Vagina (tissue), 2 donors: ENCODE data around the gene CCT6B. TPM values are rescaled to one million over a fixed set of nuclear protein-coding genes. Genes with fewer than 3 reads are reported as not detected.

Source experiments
- DNase-seq, 2 donors: peaks; one replicate each; pipeline ENCODE4 v3.0.0-alpha.2; 2017; ENCODE audit errors: extremely low spot score in 2 of 2
- H3K27ac ChIP-seq: fragments of 200-600 bp; sonication (generic); one replicate; pipeline ENCODE4 v1.5.1; 2019
- H3K27me3 ChIP-seq: fragments of 200-600 bp; sonication (generic); one replicate; pipeline ENCODE4 v1.5.1; 2019
- H3K36me3 ChIP-seq, 2 donors: fragments of 200-600 bp; sonication (generic); one replicate each; pipeline ENCODE4 v1.5.1; 2017 to 2019
- H3K4me1 ChIP-seq: fragments of 200-600 bp; sonication (generic); one replicate; pipeline ENCODE4 v1.5.1; 2019
- H3K4me3 ChIP-seq, 2 donors: fragments of 200-600 bp; sonication (generic); 1 replicate in 1 of 2; 2 replicates in 1 of 2; pipeline ENCODE4 v1.5.1; 2016 to 2019
- H3K9me3 ChIP-seq: fragments of 200-600 bp; sonication (generic); one replicate; pipeline ENCODE4 v1.5.1; 2019
- CTCF ChIP-seq, 3 experiments: fragments of 450-650 bp in 2 of 3; fragments of 200-600 bp in 1 of 3; sonication (generic) in 1 of 3; IDR thresholded peaks; one replicate each; pipeline ENCODE4 v1.5.1; 2017 to 2019; ENCODE audit warnings: antibody characterized with exemption in 3 of 3, mild to moderate bottlenecking in 2 of 3, moderate library complexity in 2 of 3
- POLR2A ChIP-seq, 2 donors: fragments of 450-650 bp; IDR thresholded peaks; one replicate each; pipeline ENCODE4 v1.6.1; 2017; ENCODE audit warnings: antibody characterized with exemption in 2 of 2, mild to moderate bottlenecking in 2 of 2, moderate library complexity in 2 of 2
- POLR2AphosphoS5 ChIP-seq, 2 donors: sonication (generic); formaldehyde crosslinking; IDR thresholded peaks; one replicate each; pipeline ENCODE4 v1.9.0; 2017; ENCODE audit warnings: antibody characterized with exemption in 2 of 2, mild to moderate bottlenecking in 2 of 2, low read depth in 1 of 2; ENCODE audit not compliant: insufficient read depth in 1 of 2
- intact Hi-C: fragments of 100-400 bp; cut with DNase I; formaldehyde crosslinking; loops from one replicate; pipeline ENCODE4 v1.15.1; 2023
- total RNA-seq: library from RNA; depleted of rRNA; stranded (reverse); fragments of >200 nt; gene quantifications from one replicate; pipeline ENCODE4 v1.2.3, GENCODE V29; 2016

The CCT6B gene
- total RNA-seq, 1 donor from 2014 or later: 1.7 TPM

GRCh38 chr17:34989473-34989872, 28.2 kb upstream of the CCT6B start:
- TF ChIP-seq POLR2A (IDR thresholded peaks at IDR 0.05): no peak
- H3K27me3 ChIP-seq: no peaks in the 10 kb centered on the region
- H3K36me3 ChIP-seq: peaks cover 0 to 59% of the 10 kb centered on the region in 2 donors
- H3K4me3 ChIP-seq: no peak overlapping the region
- no peak for DNase-seq
- no peaks in the 10 kb centered on the region for H3K4me1 ChIP-seq
- no peaks in the 10 kb centered on the region for H3K9me3 ChIP-seq
- H3K27ac ChIP-seq: no peak overlapping the region
- intact Hi-C loops: no loop called here

DNA sequence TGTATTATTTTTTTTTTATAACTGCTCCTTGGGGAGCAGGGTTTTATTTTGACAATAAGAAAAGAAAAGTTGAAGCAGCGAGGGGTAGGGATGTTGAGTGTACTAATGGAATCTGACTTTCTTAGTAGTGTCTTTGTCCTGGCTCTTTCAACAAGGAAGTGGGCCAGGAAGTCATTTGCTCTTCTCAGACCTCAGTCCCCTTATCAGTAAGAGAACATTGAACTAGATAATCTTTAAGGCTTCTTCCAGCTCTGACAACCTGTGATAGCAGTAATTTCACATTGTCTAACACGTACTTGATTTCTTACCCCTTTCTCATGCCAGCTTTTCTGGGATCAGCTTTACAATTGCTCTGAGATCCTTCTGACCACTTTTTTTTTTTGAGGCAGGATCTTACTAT, 27.4 kb upstream of the CCT6B start:
- Histone ChIP-seq H3K27me3 (no peaks in the 10 kb centered on the region), H3K4me3 (no peak overlapping the region), H3K27ac (no peak overlapping the region), H3K4me1 (no peaks in the 10 kb centered on the region), H3K36me3 (peaks cover 0 to 52% of the 10 kb centered on the region in 2 donors), H3K9me3 (no peaks in the 10 kb centered on the region)
- DNase-seq: no peak
- intact Hi-C loops: no loop called here
- TF ChIP-seq POLR2AphosphoS5 (IDR thresholded peaks at IDR 0.05; ENCODE audit: insufficient read depth in 1 of 2, low read depth in 1 of 2) (no peak), POLR2A (IDR thresholded peaks at IDR 0.05) (no peak), CTCF (IDR thresholded peaks at IDR 0.05) (no peak)

DNA sequence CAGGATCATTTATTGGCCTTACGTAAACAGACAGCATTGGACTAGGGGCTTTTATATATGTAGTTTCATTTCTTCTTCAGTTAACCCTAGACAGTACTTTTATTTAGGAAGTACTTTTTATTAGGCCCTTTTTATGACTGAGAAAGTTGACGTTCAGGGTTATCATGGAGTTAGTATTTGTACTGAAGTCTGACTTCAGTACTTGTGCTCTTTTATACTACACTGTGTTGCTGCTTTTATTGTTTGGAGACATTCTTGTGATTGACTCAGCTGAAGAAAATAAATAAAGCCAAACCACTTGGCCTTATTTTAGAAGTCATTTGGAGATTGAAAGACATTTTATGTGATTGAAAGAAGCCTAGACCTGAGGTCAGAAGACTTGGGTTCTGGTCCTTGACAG, 26.0 kb upstream of the CCT6B start:
- Histone ChIP-seq H3K9me3 (no peaks in the 10 kb centered on the region), H3K27ac (no peak overlapping the region), H3K4me3 (no peak overlapping the region), H3K27me3 (no peaks in the 10 kb centered on the region), H3K36me3 (peaks cover 0 to 41% of the 10 kb centered on the region in 2 donors), H3K4me1 (peaks cover 12% of the 10 kb centered on the region)
- TF ChIP-seq POLR2AphosphoS5 (IDR thresholded peaks at IDR 0.05; ENCODE audit: insufficient read depth in 1 of 2, low read depth in 1 of 2) (no peak), POLR2A (IDR thresholded peaks at IDR 0.05) (no peak), CTCF (IDR thresholded peaks at IDR 0.05) (no peak)
- intact Hi-C loops: no loop called here
- DNase-seq: no peak

DNA sequence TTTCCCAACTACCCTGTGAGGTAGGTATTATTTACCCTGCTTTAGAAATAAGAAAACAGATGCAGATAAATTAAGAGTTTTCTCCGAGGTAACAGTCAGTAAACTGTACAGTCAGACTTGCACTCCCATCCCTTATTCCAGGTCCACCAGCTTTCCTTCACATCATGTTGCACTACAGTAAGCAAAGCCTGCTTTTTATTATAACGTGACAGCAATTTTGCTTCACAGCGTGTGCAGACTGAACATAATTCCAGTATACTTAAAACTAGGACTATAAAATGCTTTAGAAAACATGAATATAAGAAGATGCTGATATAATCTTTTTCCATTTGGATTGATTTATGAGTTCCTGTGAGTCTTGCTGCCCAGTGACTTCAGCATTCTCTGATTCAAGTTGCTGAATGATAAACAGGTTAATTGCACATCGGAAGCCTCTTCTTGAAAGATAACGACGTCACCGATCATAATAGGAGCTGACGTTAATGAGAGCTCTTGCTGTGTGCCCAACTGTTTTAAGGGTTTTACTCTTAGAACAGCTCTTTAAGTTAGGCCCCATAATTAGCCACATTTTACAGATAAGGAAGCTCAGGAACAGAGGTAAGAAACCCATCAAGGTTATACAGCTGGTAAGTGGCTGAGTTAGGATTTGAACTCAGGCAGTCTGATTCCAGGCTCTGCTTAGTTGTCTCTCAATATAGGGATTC, 20.4 kb upstream of the CCT6B start:
- intact Hi-C loops: no loop called here

More for the DNA sequence above, 20.4 kb upstream of the CCT6B start:
- no peaks in the 10 kb centered on the region for H3K9me3 ChIP-seq
- no peak for DNase-seq
- peak overlapping the region; percentile 98 for H3K27ac ChIP-seq
- peaks cover 0 to 10% of the 10 kb centered on the region in 2 donors for H3K36me3 ChIP-seq
- TF ChIP-seq POLR2A (IDR thresholded peaks at IDR 0.05): no peak
- no peak for TF ChIP-seq POLR2AphosphoS5 (IDR thresholded peaks at IDR 0.05; ENCODE audit: insufficient read depth in 1 of 2, low read depth in 1 of 2)
- no peak for TF ChIP-seq CTCF (IDR thresholded peaks at IDR 0.05)
- H3K27me3 ChIP-seq: no peaks in the 10 kb centered on the region
- H3K4me3 ChIP-seq: peak overlapping the region; percentile 85 to 95
- peaks cover 33% of the 10 kb centered on the region for H3K4me1 ChIP-seq
